Measurements from ENCODE around the gene HSPA1L.

Gene HSPA1L

GRCh38 chr6:31785475-31785874, 29.6 kb downstream of the HSPA1L start:
- Histone ChIP-seq H3K4me3 (ENCODE audit: low read depth, low read length) (no peak overlapping the region), H3K36me3 (ENCODE audit: control insufficient read depth, insufficient read depth, low read length) (peaks cover 42% of the 10 kb centered on the region), H3K9me3 (ENCODE audit: control insufficient read depth, insufficient read depth, low read length) (no peaks in the 10 kb centered on the region), H3K4me1 (ENCODE audit: control insufficient read depth, insufficient read depth, low read length) (no peaks in the 10 kb centered on the region), H3K9ac (ENCODE audit: low read depth, low read length) (no peak overlapping the region), H3K27me3 (ENCODE audit: control insufficient read depth, insufficient read depth, low read length) (no peaks in the 10 kb centered on the region)

- no peak overlapping the region for H3K9ac ChIP-seq (ENCODE audit: low read depth, low read length)
- no peaks in the 10 kb centered on the region for H3K4me1 ChIP-seq (ENCODE audit: control insufficient read depth, insufficient read depth, low read length)
- H3K36me3 ChIP-seq (ENCODE audit: control insufficient read depth, insufficient read depth, low read length) = peaks cover 53% of the 10 kb centered on the region
- H3K27me3 ChIP-seq (ENCODE audit: control insufficient read depth, insufficient read depth, low read length) = no peaks in the 10 kb centered on the region
- H3K4me3 ChIP-seq (ENCODE audit: low read depth, low read length) = no peak overlapping the region
- no peaks in the 10 kb centered on the region for H3K9me3 ChIP-seq (ENCODE audit: control insufficient read depth, insufficient read depth, low read length)
These were observed 30.8 kb downstream of the HSPA1L start for GRCh38 chr6:31784098-31784925.

GRCh38 chr6:31782126-31782855, 32.8 kb downstream of the HSPA1L start:
- H3K9me3 ChIP-seq (ENCODE audit: control insufficient read depth, insufficient read depth, low read length) = no peaks in the 10 kb centered on the region
- no peaks in the 10 kb centered on the region for H3K27me3 ChIP-seq (ENCODE audit: control insufficient read depth, insufficient read depth, low read length)
- no peak overlapping the region for H3K4me3 ChIP-seq (ENCODE audit: low read depth, low read length)
- H3K36me3 ChIP-seq (ENCODE audit: control insufficient read depth, insufficient read depth, low read length) = peaks cover 65% of the 10 kb centered on the region
- H3K4me1 ChIP-seq (ENCODE audit: control insufficient read depth, insufficient read depth, low read length) = no peaks in the 10 kb centered on the region
- H3K9ac ChIP-seq (ENCODE audit: low read depth, low read length) = no peak overlapping the region

- H3K9ac ChIP-seq (ENCODE audit: low read depth, low read length) = no peak overlapping the region
- peaks cover 65% of the 10 kb centered on the region for H3K36me3 ChIP-seq (ENCODE audit: control insufficient read depth, insufficient read depth, low read length)
- H3K4me3 ChIP-seq (ENCODE audit: low read depth, low read length) = no peak overlapping the region
- no peaks in the 10 kb centered on the region for H3K27me3 ChIP-seq (ENCODE audit: control insufficient read depth, insufficient read depth, low read length)
- no peaks in the 10 kb centered on the region for H3K4me1 ChIP-seq (ENCODE audit: control insufficient read depth, insufficient read depth, low read length)
- H3K9me3 ChIP-seq (ENCODE audit: control insufficient read depth, insufficient read depth, low read length) = no peaks in the 10 kb centered on the region
These were observed 33.6 kb downstream of the HSPA1L start for GRCh38 chr6:31781244-31782125.

- H3K4me3 ChIP-seq (ENCODE audit: low read depth, low read length) = no peak overlapping the region
- H3K36me3 ChIP-seq (ENCODE audit: control insufficient read depth, insufficient read depth, low read length) = peaks cover 65% of the 10 kb centered on the region
- no peaks in the 10 kb centered on the region for H3K9me3 ChIP-seq (ENCODE audit: control insufficient read depth, insufficient read depth, low read length)
- H3K27me3 ChIP-seq (ENCODE audit: control insufficient read depth, insufficient read depth, low read length) = no peaks in the 10 kb centered on the region
- H3K4me1 ChIP-seq (ENCODE audit: control insufficient read depth, insufficient read depth, low read length) = no peaks in the 10 kb centered on the region
- H3K9ac ChIP-seq (ENCODE audit: low read depth, low read length) = no peak overlapping the region
These were observed 34.4 kb downstream of the HSPA1L start for GRCh38 chr6:31780507-31781243.

- no peaks in the 10 kb centered on the region for H3K9me3 ChIP-seq (ENCODE audit: control insufficient read depth, insufficient read depth, low read length)
- peaks cover 58% of the 10 kb centered on the region for H3K36me3 ChIP-seq (ENCODE audit: control insufficient read depth, insufficient read depth, low read length)
- H3K27me3 ChIP-seq (ENCODE audit: control insufficient read depth, insufficient read depth, low read length) = no peaks in the 10 kb centered on the region
- H3K4me1 ChIP-seq (ENCODE audit: control insufficient read depth, insufficient read depth, low read length) = no peaks in the 10 kb centered on the region
- no peak overlapping the region for H3K9ac ChIP-seq (ENCODE audit: low read depth, low read length)
- no peak overlapping the region for H3K4me3 ChIP-seq (ENCODE audit: low read depth, low read length)
These were observed 35.2 kb downstream of the HSPA1L start for GRCh38 chr6:31779908-31780307.

GRCh38 chr6:31778999-31779885, 35.8 kb downstream of the HSPA1L start:
- Histone ChIP-seq H3K36me3 (ENCODE audit: control insufficient read depth, insufficient read depth, low read length) (peaks cover 51% of the 10 kb centered on the region), H3K27me3 (ENCODE audit: control insufficient read depth, insufficient read depth, low read length) (no peaks in the 10 kb centered on the region), H3K9me3 (ENCODE audit: control insufficient read depth, insufficient read depth, low read length) (no peaks in the 10 kb centered on the region), H3K9ac (ENCODE audit: low read depth, low read length) (no peak overlapping the region), H3K4me3 (ENCODE audit: low read depth, low read length) (no peak overlapping the region), H3K4me1 (ENCODE audit: control insufficient read depth, insufficient read depth, low read length) (no peaks in the 10 kb centered on the region)

- Histone ChIP-seq H3K9me3 (ENCODE audit: control insufficient read depth, insufficient read depth, low read length) (no peaks in the 10 kb centered on the region), H3K4me1 (ENCODE audit: control insufficient read depth, insufficient read depth, low read length) (no peaks in the 10 kb centered on the region), H3K27me3 (ENCODE audit: control insufficient read depth, insufficient read depth, low read length) (no peaks in the 10 kb centered on the region), H3K9ac (ENCODE audit: low read depth, low read length) (no peak overlapping the region), H3K4me3 (ENCODE audit: low read depth, low read length) (no peak overlapping the region), H3K36me3 (ENCODE audit: control insufficient read depth, insufficient read depth, low read length) (peaks cover 48% of the 10 kb centered on the region)
These were observed 36.9 kb downstream of the HSPA1L start for GRCh38 chr6:31778193-31778592.

- peaks cover 43% of the 10 kb centered on the region for H3K36me3 ChIP-seq (ENCODE audit: control insufficient read depth, insufficient read depth, low read length)
- H3K9ac ChIP-seq (ENCODE audit: low read depth, low read length) = no peak overlapping the region
- no peaks in the 10 kb centered on the region for H3K4me1 ChIP-seq (ENCODE audit: control insufficient read depth, insufficient read depth, low read length)
- no peak overlapping the region for H3K4me3 ChIP-seq (ENCODE audit: low read depth, low read length)
- H3K27me3 ChIP-seq (ENCODE audit: control insufficient read depth, insufficient read depth, low read length) = no peaks in the 10 kb centered on the region
- no peaks in the 10 kb centered on the region for H3K9me3 ChIP-seq (ENCODE audit: control insufficient read depth, insufficient read depth, low read length)
These were observed 37.4 kb downstream of the HSPA1L start for GRCh38 chr6:31777667-31778050.

- no peak within 1 kb of the TSS for H3K9ac ChIP-seq (ENCODE audit: low read depth, low read length)
- H3K9me3 ChIP-seq (ENCODE audit: control insufficient read depth, insufficient read depth, low read length) = no peaks in the 10 kb centered on the region
- no peak within 1 kb of the TSS for H3K4me3 ChIP-seq (ENCODE audit: low read depth, low read length)
- H3K36me3 ChIP-seq (ENCODE audit: control insufficient read depth, insufficient read depth, low read length) = peaks cover 38% of the 10 kb centered on the region
- no peaks in the 10 kb centered on the region for H3K4me1 ChIP-seq (ENCODE audit: control insufficient read depth, insufficient read depth, low read length)
- H3K27me3 ChIP-seq (ENCODE audit: control insufficient read depth, insufficient read depth, low read length) = no peaks in the 10 kb centered on the region
These were observed 38.0 kb downstream of the HSPA1L start, which contains the start of gene VWA7 for GRCh38 chr6:31776989-31777666. Gene VWA7, minus strand, starts transcription at chr6:31777328. Its CDS starts 549 bp downstream, at chr6:31776779.

Data from iPS-15b (cell line).